SK-N-SH (cell line): Measurements from ENCODE around the gene SORD. TPM values are rescaled to one million over a fixed set of nuclear protein-coding genes. Genes with fewer than 3 reads are reported as not detected.
"Not testable (repeated sequence)": the region's sequence is repeated elsewhere in the genome, so short reads cannot be mapped to it uniquely, and the experiment has no call there.

ENCODE experiments used
- CTCF ChIA-PET: fragments of 300-600, 350-600 bp; formaldehyde crosslinking; extraction: SDS; loops from one replicate; lab custom pipeline; 2021; lab: Yijun Ruan, JAX
- POLR2A ChIA-PET: fragments of 350-600 bp; sonication (Branson Sonifier 250); formaldehyde crosslinking; extraction: SDS; loops from one replicate; lab custom pipeline; 2020; ENCODE audit warnings: antibody characterized with exemption, inconsistent platforms; lab: Yijun Ruan, JAX
- DNase-seq: peaks from one replicate; pipeline ENCODE4 v3.0.0; 2012
- H2AFZ ChIP-seq: fragments of 200-600 bp; sonication (generic); 2 replicates; pipeline ENCODE4 v1.8.1; 2016; ENCODE audit warnings: antibody characterized with exemption, mild to moderate bottlenecking, low read depth
- H3F3A ChIP-seq: fragments of 200-600 bp; sonication (generic); replicated peaks from 2 replicates; pipeline ENCODE3; 2016; ENCODE audit warnings: antibody characterized with exemption, mild to moderate bottlenecking; ENCODE audit not compliant: insufficient read depth
- H3K27ac ChIP-seq, 2 experiments: fragments of 200-500 bp in 1 of 2; fragments of 200-600 bp in 1 of 2; sonication (Bioruptor generic) in 1 of 2; sonication (generic), shearing (Covaris generic) in 1 of 2; 2 replicates each; pipeline versions ENCODE4 v1.5.1 to v1.6.1; 2014 to 2016; ENCODE audit warnings: low read depth in 2 of 2, inconsistent platforms in 1 of 2, low read length in 1 of 2, mild to moderate bottlenecking in 1 of 2, mixed read lengths in 1 of 2
- H3K27me3 ChIP-seq: fragments of 200-600 bp; sonication (generic), shearing (Covaris generic); 2 replicates; pipeline ENCODE4 v1.6.1; 2016; ENCODE audit warnings: mixed run types; ENCODE audit not compliant: insufficient read depth
- H3K36me3 ChIP-seq, 2 experiments: fragments of 200-500 bp in 1 of 2; fragments of 200-600 bp in 1 of 2; sonication (Bioruptor generic) in 1 of 2; sonication (generic) in 1 of 2; replicated peaks in 1 of 2; 2 replicates each; pipeline versions ENCODE3 to v1.5.1; 2014 to 2016; ENCODE audit warnings: low read length in 1 of 2, mild to moderate bottlenecking in 1 of 2; ENCODE audit not compliant: insufficient read depth in 2 of 2, control insufficient read depth in 1 of 2
- H3K4me1 ChIP-seq, 2 experiments: fragments of 200-500 bp in 1 of 2; fragments of 200-600 bp in 1 of 2; sonication (Bioruptor generic) in 1 of 2; sonication (generic), shearing (Covaris generic) in 1 of 2; 2 replicates each; pipeline versions ENCODE4 v1.5.1 to v1.6.1; 2014 to 2016; ENCODE audit warnings: low read depth in 1 of 2, low read length in 1 of 2, mixed run types in 1 of 2; ENCODE audit not compliant: insufficient read depth in 2 of 2, control insufficient read depth in 1 of 2
- H3K4me2 ChIP-seq: fragments of 200-600 bp; sonication (generic), shearing (Covaris generic); 2 replicates; pipeline ENCODE4 v1.6.1; 2017; ENCODE audit warnings: mixed run types
- H3K4me3 ChIP-seq, 2 experiments: fragments of 200-500 bp in 1 of 2; fragments of 200-600 bp in 1 of 2; sonication (Bioruptor generic) in 1 of 2; sonication (generic), shearing (Covaris generic) in 1 of 2; 2 replicates each; pipeline versions ENCODE4 v1.5.1 to v1.8.1; 2014 to 2016; ENCODE audit warnings: low read depth in 2 of 2, inconsistent platforms in 1 of 2, low read length in 1 of 2, mild to moderate bottlenecking in 1 of 2, mixed read lengths in 1 of 2, moderate library complexity in 1 of 2
- H3K79me2 ChIP-seq: fragments of 200-600 bp; sonication (generic); 2 replicates; pipeline ENCODE4 v1.8.1; 2017; ENCODE audit warnings: mild to moderate bottlenecking; ENCODE audit not compliant: insufficient read depth
- H3K9ac ChIP-seq: fragments of 200-600 bp; sonication (generic); 2 replicates; pipeline ENCODE4 v1.6.1; 2017; ENCODE audit warnings: mixed run types
- H3K9me2 ChIP-seq: fragments of 200-600 bp; sonication (generic); 2 replicates; pipeline ENCODE4 v1.6.1; 2017; ENCODE audit warnings: mixed run types
- H3K9me3 ChIP-seq: fragments of 200-600 bp; sonication (generic); 2 replicates; pipeline ENCODE4 v1.6.1; 2017; ENCODE audit warnings: mixed run types, mild to moderate bottlenecking, moderate library complexity
- H4K20me1 ChIP-seq: fragments of 200-600 bp; sonication (generic); 2 replicates; pipeline ENCODE4 v1.6.1; 2017; ENCODE audit warnings: mild to moderate bottlenecking, mixed run types; ENCODE audit not compliant: insufficient read depth
- CHD2 ChIP-seq: fragments of 150-350 bp; IDR thresholded peaks from 2 replicates; pipeline ENCODE4 v1.6.1; 2018; ENCODE audit warnings: low read length; ENCODE audit not compliant: partially characterized antibody
- RCOR1 ChIP-seq: fragments of 150-350 bp; IDR thresholded peaks from 2 replicates; pipeline ENCODE4 v1.6.1; 2017; ENCODE audit warnings: antibody characterized with exemption, low read length
- YY1 ChIP-seq: IDR thresholded peaks from 2 replicates; pipeline ENCODE4 v1.4.0; 2012; ENCODE audit warnings: low read depth, mild to moderate bottlenecking
- WGBS: methylation state at CpG from one replicate; pipeline ENCODE4 v1.1.6; 2017; ENCODE audit warnings: low lambda C conversion rate; 5-methylcytosine and 5-hydroxymethylcytosine counted together
- polyA plus RNA-seq, 3 experiments: library from polyadenylated mRNA; depleted of rRNA; stranded (reverse); fragments of >200 nt; gene quantifications; 2 replicates each; pipeline ENCODE4 v1.2.3, GENCODE V29; 2012
- TF ChIP-seq, protein P1 (sequence below): fragments of 200-600 bp; sonication (generic); IDR thresholded peaks from 2 replicates; pipeline ENCODE4 v1.6.1; 2017; ENCODE audit warnings: antibody characterized with exemption, mild to moderate bottlenecking, moderate library complexity

Gene SORD
- polyA plus RNA-seq, 1 of the 3 experiments (the other 2 are of a cell fraction), result 35.1 TPM

- H3K9me2 ChIP-seq, DNase-seq, H3K4me3 ChIP-seq, H3K27ac ChIP-seq, H3K9me3 ChIP-seq, H3K27me3 ChIP-seq, H3F3A ChIP-seq, POLR2A ChIA-PET, H3K4me1 ChIP-seq, H3K9ac ChIP-seq, H2AFZ ChIP-seq, H3K79me2 ChIP-seq, CTCF ChIA-PET, H3K36me3 ChIP-seq, H4K20me1 ChIP-seq, H3K4me2 ChIP-seq: not testable (repeated sequence)
- no CpG with 5 or more reads among the region's 1 CpG for WGBS
Measured at GRCh38 chr15:45044270-45044669, 21.3 kb downstream of the SORD start.

DNA sequence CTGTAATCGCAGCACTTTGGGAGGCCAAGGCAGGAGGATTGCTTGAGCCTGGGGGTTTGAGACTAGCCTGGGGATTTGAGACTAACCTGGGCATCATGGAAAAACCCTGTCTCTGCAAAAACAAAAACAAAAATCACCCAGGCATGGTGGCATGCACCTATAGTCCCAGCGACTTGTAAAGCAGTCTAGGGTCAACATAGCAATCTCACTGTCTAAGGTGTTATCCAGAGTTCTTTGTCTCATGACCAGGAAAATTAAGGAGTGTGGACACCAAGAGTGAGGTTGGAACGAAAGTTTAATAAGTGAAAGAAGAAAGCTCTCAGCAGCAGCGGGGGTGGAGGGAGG is 25.4 kb downstream of the SORD start:
- H3K4me3 ChIP-seq, H3K4me2 ChIP-seq, H3K27ac ChIP-seq, H4K20me1 ChIP-seq, H3F3A ChIP-seq, POLR2A ChIA-PET, DNase-seq, H3K9me3 ChIP-seq, H3K9me2 ChIP-seq, H3K4me1 ChIP-seq, H3K9ac ChIP-seq, H3K79me2 ChIP-seq, H3K27me3 ChIP-seq, H2AFZ ChIP-seq: not testable (repeated sequence)
- H3K36me3 ChIP-seq, result peaks cover 5 to 12% of the 10 kb centered on the region in 2 experiments
- WGBS, result 95% methylated on average over 4 of the region's 4 CpGs
- CTCF ChIA-PET, result interaction anchor here (0.6 to 2.3 kb wide), 2 partner anchors 20 to 70 kb away, joined by 3 to 7 read pairs; no protein-coding TSS in a partner anchor

- 93% methylated on average over 7 of the region's 7 CpGs for WGBS
- no peak overlapping the region for H3K27ac ChIP-seq
- H3K9me2 ChIP-seq, result no peaks in the 10 kb centered on the region
- CTCF ChIA-PET, result interaction anchor here (0.6 to 2.3 kb wide), 3 partner anchors 12 to 69 kb away, joined by 3 to 7 read pairs (median 4); no protein-coding TSS in a partner anchor
- peaks cover 5 to 12% of the 10 kb centered on the region in 2 experiments for H3K36me3 ChIP-seq
- no peaks in the 10 kb centered on the region for H3K79me2 ChIP-seq
- DNase-seq, result no peak
- no peaks in the 10 kb centered on the region for H3K9me3 ChIP-seq
- no peak overlapping the region for H2AFZ ChIP-seq
- H3K9ac ChIP-seq, result no peak overlapping the region
- POLR2A ChIA-PET, result no interaction called here
- no peaks in the 10 kb centered on the region for H3K4me1 ChIP-seq
- H3F3A ChIP-seq, result no peaks in the 10 kb centered on the region
- H3K27me3 ChIP-seq, result no peaks in the 10 kb centered on the region
- no peak overlapping the region for H3K4me2 ChIP-seq
- TF ChIP-seq CHD2 (no peak), YY1 (no peak), RCOR1 (no peak)
- TF ChIP-seq, protein P1, sequence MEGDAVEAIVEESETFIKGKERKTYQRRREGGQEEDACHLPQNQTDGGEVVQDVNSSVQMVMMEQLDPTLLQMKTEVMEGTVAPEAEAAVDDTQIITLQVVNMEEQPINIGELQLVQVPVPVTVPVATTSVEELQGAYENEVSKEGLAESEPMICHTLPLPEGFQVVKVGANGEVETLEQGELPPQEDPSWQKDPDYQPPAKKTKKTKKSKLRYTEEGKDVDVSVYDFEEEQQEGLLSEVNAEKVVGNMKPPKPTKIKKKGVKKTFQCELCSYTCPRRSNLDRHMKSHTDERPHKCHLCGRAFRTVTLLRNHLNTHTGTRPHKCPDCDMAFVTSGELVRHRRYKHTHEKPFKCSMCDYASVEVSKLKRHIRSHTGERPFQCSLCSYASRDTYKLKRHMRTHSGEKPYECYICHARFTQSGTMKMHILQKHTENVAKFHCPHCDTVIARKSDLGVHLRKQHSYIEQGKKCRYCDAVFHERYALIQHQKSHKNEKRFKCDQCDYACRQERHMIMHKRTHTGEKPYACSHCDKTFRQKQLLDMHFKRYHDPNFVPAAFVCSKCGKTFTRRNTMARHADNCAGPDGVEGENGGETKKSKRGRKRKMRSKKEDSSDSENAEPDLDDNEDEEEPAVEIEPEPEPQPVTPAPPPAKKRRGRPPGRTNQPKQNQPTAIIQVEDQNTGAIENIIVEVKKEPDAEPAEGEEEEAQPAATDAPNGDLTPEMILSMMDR, result no peak
- H4K20me1 ChIP-seq, result no peaks in the 10 kb centered on the region
- no peak overlapping the region for H3K4me3 ChIP-seq
Measured at GRCh38 chr15:45048794-45049631, 26.0 kb downstream of the SORD start.
